ENCODE measurements around the gene PEX11G.

PEX11G gene

DNA sequence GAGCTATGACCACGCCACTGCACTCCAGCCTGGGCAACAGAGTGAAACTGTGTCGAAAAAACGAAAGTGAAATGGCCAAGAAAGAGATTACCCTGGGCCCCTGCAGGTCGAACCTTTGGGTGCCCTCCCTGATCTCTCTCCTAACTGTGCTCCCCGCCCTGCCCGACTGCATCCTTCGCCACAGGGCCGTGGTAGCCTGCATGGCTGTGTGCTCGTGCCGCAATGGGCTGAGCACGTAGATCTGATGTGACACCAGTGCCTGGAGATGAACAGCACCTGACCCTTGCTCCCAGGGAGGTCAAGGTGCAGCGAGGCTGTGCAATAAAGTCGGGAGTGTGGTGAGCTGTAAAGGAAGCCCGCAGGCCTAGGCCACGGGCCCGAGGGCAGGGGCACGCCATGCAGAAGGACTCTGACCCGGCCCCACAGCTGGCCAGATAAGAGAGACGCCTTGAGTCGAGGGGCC is 60.2 kb downstream of the PEX11G start:
- DNase-seq: no peak

DNA sequence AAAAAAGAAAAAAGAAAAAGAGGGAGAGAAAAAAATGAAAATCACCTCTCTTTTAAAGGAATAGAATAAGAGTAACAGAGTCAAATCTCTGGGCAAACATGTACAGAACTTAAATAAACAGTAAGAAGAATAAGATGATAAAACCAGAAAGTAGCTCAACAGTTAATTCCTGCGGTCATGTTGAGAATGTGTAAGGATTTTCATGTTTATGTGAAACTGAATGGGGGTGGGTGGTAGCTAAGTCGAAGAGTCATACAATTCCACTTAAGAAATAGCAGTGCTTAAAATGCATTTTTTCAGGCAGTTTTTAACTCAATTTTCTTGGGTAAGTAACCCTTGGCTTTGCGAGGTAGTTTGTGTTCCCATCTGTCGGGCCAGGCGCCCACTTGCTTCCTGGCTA is 60.9 kb downstream of the PEX11G start:
- DNase-seq: no peak

DNA sequence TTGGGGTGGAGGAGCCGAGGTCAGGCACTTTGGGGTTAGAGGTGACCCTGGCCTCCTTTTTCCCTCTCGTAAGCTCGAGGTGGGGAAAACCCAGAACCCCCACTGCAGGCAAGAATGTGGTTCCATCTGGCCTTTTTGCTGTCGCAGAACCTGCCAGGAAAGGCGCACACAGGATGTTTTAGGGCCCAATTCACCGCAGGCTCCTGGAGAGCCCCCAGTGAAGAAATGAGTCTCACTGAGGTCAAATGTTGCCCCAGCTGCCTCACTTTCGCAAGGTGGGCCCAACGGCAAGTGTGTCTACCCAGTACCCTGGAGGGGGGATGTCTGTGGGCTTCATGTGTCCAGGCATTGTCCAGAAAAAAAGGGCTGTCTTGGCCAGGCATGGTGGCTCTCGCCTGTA is 61.8 kb downstream of the PEX11G start:
- no peak for DNase-seq
